ENCODE results near the gene DZIP1. TPM values are rescaled to one million over a fixed set of nuclear protein-coding genes. Genes with fewer than 3 reads are reported as not detected.

Gene DZIP1
- total and polyA plus RNA-seq, 2 of the 13 experiments (the other 11 are each of a cell fraction or from before 2014, with no cell fraction given) = 11.0 to 36.7 TPM

DNA sequence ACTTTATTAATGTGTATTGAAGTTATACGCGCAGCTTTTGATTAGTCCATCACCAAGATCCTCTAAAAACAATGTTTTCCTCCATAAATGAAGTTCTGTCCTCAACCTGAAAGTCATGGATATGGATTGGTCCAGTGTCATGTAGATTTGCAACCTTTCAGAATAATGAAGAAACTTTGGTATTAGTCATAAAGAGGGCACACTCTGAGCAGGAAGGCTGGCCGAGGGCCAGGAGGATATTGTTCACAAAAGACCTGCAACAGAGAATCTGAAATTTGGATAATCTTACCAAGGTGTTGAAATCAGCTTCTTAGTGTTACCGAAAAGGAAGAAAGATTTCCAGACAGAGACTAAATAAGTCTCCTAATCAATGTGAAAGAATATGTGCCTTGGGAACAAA is 71.3 kb downstream of the DZIP1 start:
- POLR2A ChIA-PET = interaction anchor here (0.6 kb wide), 1 partner anchor 9 kb away, joined by 3 read pairs; no protein-coding TSS in a partner anchor
- Histone ChIP-seq H3K9me3 (ENCODE audit: low read length) (no peaks in the 10 kb centered on the region), H3K27me3 (ENCODE audit: control insufficient read depth in 1 of 2, insufficient read depth in 2 of 2, low read length in 2 of 2) (no peaks in the 10 kb centered on the region), H3K79me2 (ENCODE audit: insufficient read depth, low read length) (no peaks in the 10 kb centered on the region), H3K36me3 (replicated peaks in 1 of 2; ENCODE audit: control insufficient read depth in 1 of 2, insufficient read depth in 2 of 2, low read length in 2 of 2) (no peaks in the 10 kb centered on the region), H3K27ac (ENCODE audit: extremely low read length, insufficient read depth, low read length) (no peak overlapping the region), H3K9ac (ENCODE audit: insufficient read depth, low read depth, low read length) (no peak overlapping the region), H3K4me3 (replicated peaks in 1 of 3; ENCODE audit: insufficient read depth in 1 of 3, low read depth in 2 of 3, low read length in 3 of 3) (no peak overlapping the region), H3K4me2 (ENCODE audit: low read depth, low read length) (no peak overlapping the region), H2AFZ (ENCODE audit: low read length) (no peak overlapping the region), H4K20me1 (ENCODE audit: insufficient read depth, low read length) (no peaks in the 10 kb centered on the region), H3K4me1 (ENCODE audit: insufficient read depth, low read length) (no peaks in the 10 kb centered on the region)
- WGBS (ENCODE audit: low lambda C conversion rate) = 94% methylated on average over 4 of the region's 4 CpGs
- no peak for ATAC-seq
- BruUV-seq (replicated peaks) = no TSS peak
- CTCF ChIA-PET (ENCODE audit: low intra/inter-chr PET ratio, low total read pairs) = no interaction called here
- intact Hi-C loops (cut with micrococcal nuclease; ENCODE audit: unreplicated experiment) (no loop called here), in situ Hi-C loops (cut with HindIII; ENCODE audit: extremely low pct_ligation_motif_present, low pct_unique_long_range_greater_than_20kb) (no loop called here)
- TF ChIP-seq, protein P1, sequence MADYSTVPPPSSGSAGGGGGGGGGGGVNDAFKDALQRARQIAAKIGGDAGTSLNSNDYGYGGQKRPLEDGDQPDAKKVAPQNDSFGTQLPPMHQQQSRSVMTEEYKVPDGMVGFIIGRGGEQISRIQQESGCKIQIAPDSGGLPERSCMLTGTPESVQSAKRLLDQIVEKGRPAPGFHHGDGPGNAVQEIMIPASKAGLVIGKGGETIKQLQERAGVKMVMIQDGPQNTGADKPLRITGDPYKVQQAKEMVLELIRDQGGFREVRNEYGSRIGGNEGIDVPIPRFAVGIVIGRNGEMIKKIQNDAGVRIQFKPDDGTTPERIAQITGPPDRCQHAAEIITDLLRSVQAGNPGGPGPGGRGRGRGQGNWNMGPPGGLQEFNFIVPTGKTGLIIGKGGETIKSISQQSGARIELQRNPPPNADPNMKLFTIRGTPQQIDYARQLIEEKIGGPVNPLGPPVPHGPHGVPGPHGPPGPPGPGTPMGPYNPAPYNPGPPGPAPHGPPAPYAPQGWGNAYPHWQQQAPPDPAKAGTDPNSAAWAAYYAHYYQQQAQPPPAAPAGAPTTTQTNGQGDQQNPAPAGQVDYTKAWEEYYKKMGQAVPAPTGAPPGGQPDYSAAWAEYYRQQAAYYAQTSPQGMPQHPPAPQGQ (CRISPR knock-in tag; IDR thresholded peaks at IDR 0.05; ENCODE audit: borderline replicate concordance) = no peak
- TF ChIP-seq PHF8 (CRISPR knock-in tag; IDR thresholded peaks at IDR 0.05) = no peak
- TF ChIP-seq MEF2D (CRISPR knock-in tag; IDR thresholded peaks at IDR 0.05) = no peak
- no peak for TF ChIP-seq PCBP1 (IDR thresholded peaks at IDR 0.05; ENCODE audit: borderline replicate concordance, low read depth, low read length)
- TF ChIP-seq GATAD2A (CRISPR knock-in tag; IDR thresholded peaks at IDR 0.05) = no peak
- no peak for TF ChIP-seq ZNF713 (CRISPR knock-in tag; IDR thresholded peaks at IDR 0.05)
- TF ChIP-seq ZNF670 (CRISPR knock-in tag; IDR thresholded peaks at IDR 0.05; ENCODE audit: borderline replicate concordance) = no peak
- TF ChIP-seq, protein P2, sequence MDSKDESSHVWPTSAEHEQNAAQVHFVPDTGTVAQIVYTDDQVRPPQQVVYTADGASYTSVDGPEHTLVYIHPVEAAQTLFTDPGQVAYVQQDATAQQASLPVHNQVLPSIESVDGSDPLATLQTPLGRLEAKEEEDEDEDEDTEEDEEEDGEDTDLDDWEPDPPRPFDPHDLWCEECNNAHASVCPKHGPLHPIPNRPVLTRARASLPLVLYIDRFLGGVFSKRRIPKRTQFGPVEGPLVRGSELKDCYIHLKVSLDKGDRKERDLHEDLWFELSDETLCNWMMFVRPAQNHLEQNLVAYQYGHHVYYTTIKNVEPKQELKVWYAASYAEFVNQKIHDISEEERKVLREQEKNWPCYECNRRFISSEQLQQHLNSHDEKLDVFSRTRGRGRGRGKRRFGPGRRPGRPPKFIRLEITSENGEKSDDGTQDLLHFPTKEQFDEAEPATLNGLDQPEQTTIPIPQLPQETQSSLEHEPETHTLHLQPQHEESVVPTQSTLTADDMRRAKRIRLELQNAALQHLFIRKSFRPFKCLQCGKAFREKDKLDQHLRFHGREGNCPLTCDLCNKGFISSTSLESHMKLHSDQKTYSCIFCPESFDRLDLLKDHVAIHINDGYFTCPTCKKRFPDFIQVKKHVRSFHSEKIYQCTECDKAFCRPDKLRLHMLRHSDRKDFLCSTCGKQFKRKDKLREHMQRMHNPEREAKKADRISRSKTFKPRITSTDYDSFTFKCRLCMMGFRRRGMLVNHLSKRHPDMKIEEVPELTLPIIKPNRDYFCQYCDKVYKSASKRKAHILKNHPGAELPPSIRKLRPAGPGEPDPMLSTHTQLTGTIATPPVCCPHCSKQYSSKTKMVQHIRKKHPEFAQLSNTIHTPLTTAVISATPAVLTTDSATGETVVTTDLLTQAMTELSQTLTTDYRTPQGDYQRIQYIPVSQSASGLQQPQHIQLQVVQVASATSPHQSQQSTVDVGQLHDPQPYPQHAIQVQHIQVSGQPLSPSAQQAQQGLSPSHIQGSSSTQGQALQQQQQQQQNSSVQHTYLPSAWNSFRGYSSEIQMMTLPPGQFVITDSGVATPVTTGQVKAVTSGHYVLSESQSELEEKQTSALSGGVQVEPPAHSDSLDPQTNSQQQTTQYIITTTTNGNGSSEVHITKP (CRISPR knock-in tag; IDR thresholded peaks at IDR 0.05; ENCODE audit: low read depth) = no peak
- TF ChIP-seq ZNF124 (CRISPR knock-in tag; IDR thresholded peaks at IDR 0.05) = no peak
- no peak for TF ChIP-seq POLR2A (IDR thresholded peaks at IDR 0.05; ENCODE audit: insufficient read depth in 1 of 2, low read depth in 2 of 2, low read length in 2 of 2)
- no peak for FAIRE-seq
- DNase-seq (ENCODE audit: low spot score) = no peak

All from HepG2 (cell line).